K562 (cell line): ENCODE measurements around the gene C17orf50. TPM values are rescaled to one million over a fixed set of nuclear protein-coding genes. Genes with fewer than 3 reads are reported as not detected.

Source experiments
- DEAF1 ChIP-seq: fragments of 450-650 bp; formaldehyde crosslinking; IDR thresholded peaks from 2 replicates; pipeline ENCODE4 v1.4.0; 2020; ENCODE audit warnings: mild to moderate bottlenecking, moderate library complexity
- ELK3 ChIP-seq: fragments of 450-650 bp; formaldehyde crosslinking; IDR thresholded peaks from 2 replicates; pipeline ENCODE4 v1.4.0; 2020; ENCODE audit warnings: mild to moderate bottlenecking
- KAT7 ChIP-seq: sonication (generic); formaldehyde crosslinking; IDR thresholded peaks from 2 replicates; pipeline ENCODE4 v1.8.0; 2022; ENCODE audit warnings: missing genetic modification reagents, mild to moderate bottlenecking, borderline replicate concordance
- KLF10 ChIP-seq: fragments of 250-450 bp; sonication (Bioruptor Pico); IDR thresholded peaks from 2 replicates; pipeline ENCODE4 v1.6.1; 2021; ENCODE audit warnings: matching md5 sums
- MTA1 ChIP-seq: fragments of 450-650 bp; IDR thresholded peaks from 2 replicates; pipeline ENCODE4 v1.6.1; 2017; ENCODE audit warnings: borderline replicate concordance
- POLR2B ChIP-seq: fragments of 450-650 bp; IDR thresholded peaks from 2 replicates; pipeline ENCODE4 v1.6.1; 2018; ENCODE audit warnings: low read depth; ENCODE audit not compliant: partially characterized antibody
- RCOR1 ChIP-seq, 2 experiments: IDR thresholded peaks; 2 replicates each; pipeline ENCODE4 v1.6.1; 2012; ENCODE audit warnings: low read depth in 2 of 2, low read length in 2 of 2, borderline replicate concordance in 1 of 2, improper control_type of control experiment in 1 of 2
- RFX7 ChIP-seq: fragments of 250-450 bp; sonication (Bioruptor Pico); IDR thresholded peaks from 2 replicates; pipeline ENCODE4 v1.5.1; 2021; ENCODE audit warnings: mild to moderate bottlenecking
- STAT5A ChIP-seq: IDR thresholded peaks from 2 replicates; pipeline ENCODE4 v1.6.1; 2012; ENCODE audit warnings: low read length, inconsistent platforms, borderline replicate concordance
- USF1 ChIP-seq: sonication (generic); formaldehyde crosslinking; IDR thresholded peaks from 2 replicates; pipeline ENCODE4 v1.9.0; 2022; ENCODE audit warnings: mild to moderate bottlenecking, missing genetic modification reagents
- ZBTB7A ChIP-seq: IDR thresholded peaks from 2 replicates; pipeline ENCODE4 v1.6.1; 2011; ENCODE audit warnings: low read depth, mild to moderate bottlenecking, low read length, moderate library complexity, borderline replicate concordance; ENCODE audit not compliant: control insufficient read depth
- ZC3H11A ChIP-seq: IDR thresholded peaks from 2 replicates; pipeline ENCODE4 v1.6.1; 2012; ENCODE audit warnings: low read depth, low read length, improper control_type of control experiment
- ZNF407 ChIP-seq: fragments of 450-650 bp; IDR thresholded peaks from 2 replicates; pipeline ENCODE4 v1.6.1; 2016; ENCODE audit warnings: low read depth
- polyA plus RNA-seq, 8 experiments: library from polyadenylated mRNA; depleted of rRNA in 4 of 8; stranded (reverse) in 5 of 8; unstranded in 3 of 8; fragments of >200 nt; fragmentation: Nextera tagmentation in 2 of 8; fragmentation: Illumina TruSeq in 1 of 8; extraction: Ambion mirVana in 2 of 8; extraction: Trizol in 1 of 8; gene quantifications; 2 replicates each; pipeline versions ENCODE4 v1.2.1 to v1.2.3, GENCODE V29; 2011 to 2014; ENCODE audit warnings: inconsistent platforms in 1 of 8, missing spikeins in 1 of 8
- total RNA-seq, 7 experiments: library from RNA; depleted of rRNA in 6 of 7; stranded (reverse); fragments of >200 nt in 6 of 7; fragmentation: Illumina TruSeq in 2 of 7; extraction: Trizol in 2 of 7; gene quantifications; 2 replicates each; pipeline versions ENCODE4 v1.2.1 to v1.2.3, GENCODE V29; 2011 to 2021; ENCODE audit warnings: low replicate concordance in 1 of 7

Gene C17orf50
- total and polyA plus RNA-seq, 9 of the 15 experiments (the other 6 are each of a cell fraction or from before 2014, with no cell fraction given), result not detected

- TF ChIP-seq STAT5A (no peak), POLR2B (no peak), RCOR1 (IDR thresholded peaks at IDR 0.05; ENCODE audit: borderline replicate concordance in 1 of 2, low read depth in 2 of 2, low read length in 2 of 2) (peak in 1 of 2 experiments; percentile 13; a peak in 2 of 4 replicates), ZC3H11A (no peak), KAT7 (CRISPR knock-in tag) (no peak), DEAF1 (CRISPR knock-in tag) (peak; percentile 64), ZBTB7A (peak; percentile 57; the same call in 1 of the 2 replicates), KLF10 (CRISPR knock-in tag) (no peak), MTA1 (no peak), ELK3 (no peak), RFX7 (CRISPR knock-in tag) (no peak), USF1 (CRISPR knock-in tag) (no peak), ZNF407 (no peak)
These were observed 3.7 kb downstream of the C17orf50 start (continued) for GRCh38 chr17:35764123-35764991.
